ENCODE measurements around the gene SMS. TPM values are rescaled to one million over a fixed set of nuclear protein-coding genes. Genes with fewer than 3 reads are reported as not detected.

SMS gene
- total and polyA plus RNA-seq, 10 of the 15 experiments (the other 5 are each of a cell fraction or from before 2014, with no cell fraction given): 55.8 to 156 (median 114) TPM

DNA sequence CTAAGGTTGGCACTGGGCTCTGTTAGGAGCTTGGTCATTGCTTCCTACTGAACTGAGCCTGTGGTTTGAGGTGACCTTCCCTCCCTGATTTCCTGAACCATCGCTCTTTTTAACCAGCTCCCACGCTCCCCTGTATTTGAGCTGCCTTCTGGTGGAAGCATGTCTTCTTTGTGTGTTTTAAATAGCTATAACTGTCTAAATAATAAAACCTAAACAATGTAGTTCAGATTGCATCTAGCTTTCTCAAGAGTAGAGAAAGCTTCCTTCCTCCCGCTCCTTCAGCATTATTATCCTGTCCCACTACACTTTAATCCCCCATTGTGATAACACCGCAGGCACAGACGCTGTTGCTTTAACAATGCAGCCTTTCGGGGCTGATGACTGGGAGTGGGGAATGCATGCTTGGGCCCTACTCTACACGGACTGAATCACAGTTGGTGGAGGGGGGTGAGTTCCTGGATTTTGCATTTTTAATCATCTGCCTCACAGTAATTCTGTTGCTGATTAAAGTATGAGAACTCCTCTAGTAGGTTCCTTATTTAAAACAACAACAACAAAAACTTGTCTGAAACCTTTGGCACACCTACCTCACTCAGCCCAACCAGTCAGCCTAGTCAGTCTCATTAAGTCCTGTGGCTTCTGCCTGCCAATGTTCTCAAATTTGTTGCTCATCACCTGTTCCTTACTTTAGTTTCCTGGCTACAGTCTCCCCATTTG is 6.6 kb downstream of the SMS start (continued):
- TF ChIP-seq JUNB (IDR thresholded peaks at IDR 0.05) (no peak), ETV6 (conservative IDR thresholded peaks at IDR 0.05 in 1 of 2, IDR thresholded peaks at IDR 0.05 in 1 of 2; ENCODE audit: borderline replicate concordance in 1 of 2, low read depth in 1 of 2) (no peak), HDGF (IDR thresholded peaks at IDR 0.05) (no peak), MEF2A (IDR thresholded peaks at IDR 0.05; ENCODE audit: insufficient read depth, low read depth, low read length) (no peak), SMARCA5 (IDR thresholded peaks at IDR 0.05) (no peak), NR2F1 (conservative IDR thresholded peaks at IDR 0.05) (no peak)
- TF ChIP-seq, protein P1, sequence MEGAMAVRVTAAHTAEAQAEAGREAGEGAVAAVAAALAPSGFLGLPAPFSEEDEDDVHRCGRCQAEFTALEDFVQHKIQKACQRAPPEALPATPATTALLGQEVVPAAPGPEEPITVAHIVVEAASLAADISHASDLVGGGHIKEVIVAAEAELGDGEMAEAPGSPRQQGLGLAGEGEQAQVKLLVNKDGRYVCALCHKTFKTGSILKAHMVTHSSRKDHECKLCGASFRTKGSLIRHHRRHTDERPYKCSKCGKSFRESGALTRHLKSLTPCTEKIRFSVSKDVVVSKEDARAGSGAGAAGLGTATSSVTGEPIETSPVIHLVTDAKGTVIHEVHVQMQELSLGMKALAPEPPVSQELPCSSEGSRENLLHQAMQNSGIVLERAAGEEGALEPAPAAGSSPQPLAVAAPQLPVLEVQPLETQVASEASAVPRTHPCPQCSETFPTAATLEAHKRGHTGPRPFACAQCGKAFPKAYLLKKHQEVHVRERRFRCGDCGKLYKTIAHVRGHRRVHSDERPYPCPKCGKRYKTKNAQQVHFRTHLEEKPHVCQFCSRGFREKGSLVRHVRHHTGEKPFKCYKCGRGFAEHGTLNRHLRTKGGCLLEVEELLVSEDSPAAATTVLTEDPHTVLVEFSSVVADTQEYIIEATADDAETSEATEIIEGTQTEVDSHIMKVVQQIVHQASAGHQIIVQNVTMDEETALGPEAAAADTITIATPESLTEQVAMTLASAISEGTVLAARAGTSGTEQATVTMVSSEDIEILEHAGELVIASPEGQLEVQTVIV (IDR thresholded peaks at IDR 0.05; ENCODE audit: borderline replicate concordance, partially characterized antibody): no peak

- DNase-seq (ENCODE audit: low read depth, low spot score) (no peak), ATAC-seq (no peak), FAIRE-seq (no peak)
- Histone ChIP-seq H3K27me3 (replicated peaks in 1 of 2; ENCODE audit: control insufficient read depth in 2 of 2, insufficient read depth in 2 of 2, low read length in 1 of 2) (no peaks in the 10 kb centered on the region), H2AFZ (ENCODE audit: control insufficient read depth, low read depth, low read length) (no peak overlapping the region), H3K9me3 (replicated peaks; ENCODE audit: control insufficient read depth, insufficient read depth, low read length) (no peaks in the 10 kb centered on the region), H3K4me2 (ENCODE audit: control insufficient read depth, insufficient read depth) (no peak overlapping the region), H3K27ac (ENCODE audit: control insufficient read depth, insufficient read depth) (no peak overlapping the region), H3K9ac (ENCODE audit: control insufficient read depth, insufficient read depth, low read length) (no peak overlapping the region), H4K20me1 (ENCODE audit: control insufficient read depth, insufficient read depth) (no peaks in the 10 kb centered on the region), H3K79me2 (ENCODE audit: control insufficient read depth, insufficient read depth, low read length) (peaks cover 45% of the 10 kb centered on the region), H3K4me1 (ENCODE audit: control insufficient read depth, insufficient read depth, low read length) (no peaks in the 10 kb centered on the region; the same call in 1 of the 2 replicates), H3K4me3 (no peak overlapping the region), H3K36me3 (ENCODE audit: control insufficient read depth in 2 of 2, insufficient read depth in 2 of 2, low read length in 1 of 2) (no peaks in the 10 kb centered on the region)
- intact Hi-C loops (cut with micrococcal nuclease; ENCODE audit: unreplicated experiment): no loop called here
- SMC1A ChIA-PET (ENCODE audit: uncharacterized antibody, unreplicated experiment): no interaction called here
- CTCF ChIA-PET: interaction anchor here (1.3 kb wide), 1 partner anchor 13 kb away, joined by 5 read pairs; no protein-coding TSS in a partner anchor
- RAD21 ChIA-PET (ENCODE audit: unreplicated experiment): no interaction called here
- POLR2A ChIA-PET: no interaction called here
- BruUV-seq (replicated peaks): no TSS peak
- in situ Hi-C loops (cut with MboI): no loop called here
- 78% methylated on average over 6 of the region's 6 CpGs for WGBS (ENCODE audit: insufficient coverage, insufficient replicate concordance, low lambda C conversion rate, missing lambda C conversion rate)
- TF ChIP-seq GABPA (IDR thresholded peaks at IDR 0.05; ENCODE audit: low read depth): no peak
- TF ChIP-seq NBN (IDR thresholded peaks at IDR 0.05): no peak
- no peak for TF ChIP-seq GATAD2B (conservative IDR thresholded peaks at IDR 0.05; ENCODE audit: low read depth)
- TF ChIP-seq HDAC2 (IDR thresholded peaks at IDR 0.05): no peak
- TF ChIP-seq PAX8 (IDR thresholded peaks at IDR 0.05): no peak
- no peak for TF ChIP-seq EGR1 (IDR thresholded peaks at IDR 0.05; ENCODE audit: borderline replicate concordance in 1 of 2, low read depth in 2 of 2, low read length in 2 of 2)
- TF ChIP-seq EZH2 (IDR thresholded peaks at IDR 0.05; ENCODE audit: borderline replicate concordance, control insufficient read depth, low read depth, low read length): no peak
- no peak for TF ChIP-seq ZZZ3 (IDR thresholded peaks at IDR 0.05; ENCODE audit: control insufficient read depth, insufficient read length, low read depth)
- TF ChIP-seq HDGF (IDR thresholded peaks at IDR 0.05): no peak
- no peak for TF ChIP-seq SIN3A (IDR thresholded peaks at IDR 0.05; ENCODE audit: low read depth, low read length)
- TF ChIP-seq SMARCA5 (IDR thresholded peaks at IDR 0.05): no peak
- TF ChIP-seq, protein P2, sequence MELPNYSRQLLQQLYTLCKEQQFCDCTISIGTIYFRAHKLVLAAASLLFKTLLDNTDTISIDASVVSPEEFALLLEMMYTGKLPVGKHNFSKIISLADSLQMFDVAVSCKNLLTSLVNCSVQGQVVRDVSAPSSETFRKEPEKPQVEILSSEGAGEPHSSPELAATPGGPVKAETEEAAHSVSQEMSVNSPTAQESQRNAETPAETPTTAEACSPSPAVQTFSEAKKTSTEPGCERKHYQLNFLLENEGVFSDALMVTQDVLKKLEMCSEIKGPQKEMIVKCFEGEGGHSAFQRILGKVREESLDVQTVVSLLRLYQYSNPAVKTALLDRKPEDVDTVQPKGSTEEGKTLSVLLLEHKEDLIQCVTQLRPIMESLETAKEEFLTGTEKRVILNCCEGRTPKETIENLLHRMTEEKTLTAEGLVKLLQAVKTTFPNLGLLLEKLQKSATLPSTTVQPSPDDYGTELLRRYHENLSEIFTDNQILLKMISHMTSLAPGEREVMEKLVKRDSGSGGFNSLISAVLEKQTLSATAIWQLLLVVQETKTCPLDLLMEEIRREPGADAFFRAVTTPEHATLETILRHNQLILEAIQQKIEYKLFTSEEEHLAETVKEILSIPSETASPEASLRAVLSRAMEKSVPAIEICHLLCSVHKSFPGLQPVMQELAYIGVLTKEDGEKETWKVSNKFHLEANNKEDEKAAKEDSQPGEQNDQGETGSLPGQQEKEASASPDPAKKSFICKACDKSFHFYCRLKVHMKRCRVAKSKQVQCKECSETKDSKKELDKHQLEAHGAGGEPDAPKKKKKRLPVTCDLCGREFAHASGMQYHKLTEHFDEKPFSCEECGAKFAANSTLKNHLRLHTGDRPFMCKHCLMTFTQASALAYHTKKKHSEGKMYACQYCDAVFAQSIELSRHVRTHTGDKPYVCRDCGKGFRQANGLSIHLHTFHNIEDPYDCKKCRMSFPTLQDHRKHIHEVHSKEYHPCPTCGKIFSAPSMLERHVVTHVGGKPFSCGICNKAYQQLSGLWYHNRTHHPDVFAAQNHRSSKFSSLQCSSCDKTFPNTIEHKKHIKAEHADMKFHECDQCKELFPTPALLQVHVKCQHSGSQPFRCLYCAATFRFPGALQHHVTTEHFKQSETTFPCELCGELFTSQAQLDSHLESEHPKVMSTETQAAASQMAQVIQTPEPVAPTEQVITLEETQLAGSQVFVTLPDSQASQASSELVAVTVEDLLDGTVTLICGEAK (IDR thresholded peaks at IDR 0.05; ENCODE audit: borderline replicate concordance): no peak
- TF ChIP-seq SP1 (IDR thresholded peaks at IDR 0.05; ENCODE audit: low read depth, low read length): no peak
Observed at GRCh38 chrX:21947671-21948070, 7.2 kb downstream of the SMS start.
